Uterus (tissue), 4 donors: ENCODE measurements around the gene ARPC3. TPM values are rescaled to one million over a fixed set of nuclear protein-coding genes. Genes with fewer than 3 reads are reported as not detected.
A peak's percentile ranks its signal among the peaks of the same experiment; 100 is the strongest.

Source experiments
- DNase-seq, 2 donors: peaks; one replicate each; pipeline ENCODE4 v3.0.0-alpha.2; 2019 to 2020
- H3K27ac ChIP-seq, 2 donors: fragments of 200-600 bp; sonication (generic); 1 replicate in 1 of 2; 2 replicates in 1 of 2; pipeline ENCODE4 v1.5.1; 2016 to 2018
- H3K27me3 ChIP-seq, 2 donors: fragments of 200-600 bp; sonication (generic); one replicate each; pipeline ENCODE4 v1.5.1; 2018 to 2019; ENCODE audit warnings: control low read depth in 1 of 2
- H3K36me3 ChIP-seq, 2 donors: fragments of 200-600 bp; sonication (generic); one replicate each; pipeline ENCODE4 v1.5.1; 2019; ENCODE audit warnings: control low read depth in 1 of 2
- H3K4me1 ChIP-seq, 2 donors: fragments of 200-600 bp; sonication (generic); one replicate each; pipeline ENCODE4 v1.5.1; 2018 to 2019; ENCODE audit warnings: control low read depth in 1 of 2
- H3K4me3 ChIP-seq, 2 donors: fragments of 200-600 bp; sonication (generic); 1 replicate in 1 of 2; 2 replicates in 1 of 2; pipeline ENCODE4 v1.5.1; 2018 to 2019; ENCODE audit warnings: mild to moderate bottlenecking in 1 of 2
- H3K9me3 ChIP-seq, 2 donors: fragments of 200-600 bp; sonication (generic); one replicate each; pipeline ENCODE4 v1.5.1; 2019; ENCODE audit warnings: control low read depth in 1 of 2
- CTCF ChIP-seq, 4 experiments: fragments of 200-600 bp in 2 of 4; fragments of 450-650 bp in 2 of 4; sonication (generic) in 2 of 4; IDR thresholded peaks; one replicate each; pipeline ENCODE4 v1.5.1; 2016 to 2019; ENCODE audit warnings: antibody characterized with exemption in 4 of 4, mild to moderate bottlenecking in 2 of 4, moderate library complexity in 1 of 4
- POLR2A ChIP-seq, 2 donors: fragments of 450-650 bp; IDR thresholded peaks; one replicate each; pipeline ENCODE4 v1.6.1; 2016; ENCODE audit warnings: antibody characterized with exemption in 2 of 2, mild to moderate bottlenecking in 1 of 2, moderate library complexity in 1 of 2
- intact Hi-C: fragments of 100-400 bp; cut with DNase I; formaldehyde crosslinking; loops from one replicate; pipeline ENCODE4 v1.15.1; 2023; ENCODE audit warnings: low total_unique reads
- small RNA-seq: library from RNA; depleted of rRNA; stranded (forward); fragments of <200 nt; gene quantifications from one replicate; pipeline ENCODE3, GENCODE V24; 2016
- total RNA-seq, 4 donors: library from RNA; depleted of rRNA in 3 of 4; stranded (reverse); fragments of >200 nt in 3 of 4; gene quantifications; one replicate each; pipeline versions ENCODE4 v1.1.0 to v1.2.4, GENCODE V29; 2014 to 2023
- donor health status: DM: yes; HTN: yes; CAD: no.

ARPC3 gene
- total RNA-seq, 4 donors from 2014 or later: 106 to 132 (median 118) TPM

- H3K9me3 ChIP-seq: no peaks in the 10 kb centered on the region
- H3K4me1 ChIP-seq: no peaks in the 10 kb centered on the region
- H3K4me3 ChIP-seq: peak overlapping the region; percentile 87 to 97
- peak overlapping the region; percentile 90 to 95 for H3K27ac ChIP-seq
- DNase-seq: peak; percentile 64 to 70
- H3K27me3 ChIP-seq: no peaks in the 10 kb centered on the region
- intact Hi-C loops: no loop called here
- no peaks in the 10 kb centered on the region for H3K36me3 ChIP-seq
- no peak for TF ChIP-seq POLR2A (IDR thresholded peaks at IDR 0.05)
- TF ChIP-seq CTCF (IDR thresholded peaks at IDR 0.05): peak in 1 of 4 experiments; percentile 9
Measured at GRCh38 chr12:110403976-110404682, 46.0 kb downstream of the ARPC3 start.

GRCh38 chr12:110403146-110403975 lies 46.8 kb downstream of the ARPC3 start, which contains the start of gene ANAPC7:
TSS of gene ANAPC7 (minus strand) at chr12:110403708. CDS start at chr12:110403627, 81 bp downstream.
- intact Hi-C loops: no loop called here
- H3K36me3 ChIP-seq: no peaks in the 10 kb centered on the region
- H3K4me3 ChIP-seq: peak within 1 kb of the TSS; percentile 87 to 97
- H3K27ac ChIP-seq: peak within 1 kb of the TSS; percentile 90 to 95
- H3K4me1 ChIP-seq: no peaks in the 10 kb centered on the region
- H3K9me3 ChIP-seq: no peaks in the 10 kb centered on the region
- peak in 1 of 2 donors; percentile 43 for TF ChIP-seq POLR2A (IDR thresholded peaks at IDR 0.05)
- TF ChIP-seq CTCF (IDR thresholded peaks at IDR 0.05): peak in 1 of 4 experiments; percentile 14
- H3K27me3 ChIP-seq: no peaks in the 10 kb centered on the region
- peak; percentile 89 for DNase-seq

Small RNA genes within 50 kb of the gene (small RNA-seq; reads per million reads assigned to genes)
- not detected for gene RF00278

Other genes with a start within 250 kb of the ARPC3 start
- 100 to 1,000 TPM in 2 of 4 donors, 10 to 100 TPM in 2; 61.5 to 173 (median 97.9) TPM for gene ATP2A2, start 169.1 kb downstream of the ARPC3 start, total RNA-seq
- gene ANAPC7, start 46.6 kb downstream of the ARPC3 start, total RNA-seq: 10 to 100 TPM; 40.0 to 68.1 (median 63.5) TPM
- 10 to 100 TPM in 3 of 4 donors, 1 to 10 TPM in 1; 3.3 to 41.2 (median 16.4) TPM for gene GPN3, start 17.9 kb upstream of the ARPC3 start, total RNA-seq
- 10 to 100 TPM in 2 of 4 donors, 1 to 10 TPM in 2; 3.5 to 29.7 (median 11.2) TPM for gene FAM216A, start 18.5 kb upstream of the ARPC3 start, total RNA-seq
- gene VPS29, start 51.8 kb upstream of the ARPC3 start, total RNA-seq: 100 to 1,000 TPM in 2 of 4 donors, 10 to 100 TPM in 2; 82.5 to 195 (median 100) TPM
- 1 to 10 TPM in 2 of 4 donors, under 1 TPM in 1, not detected in 1; 0.88 to 8.4 (median 1.2) TPM for gene RAD9B, start 52.0 kb upstream of the ARPC3 start, total RNA-seq
- gene PPTC7, start 133.0 kb upstream of the ARPC3 start, total RNA-seq: 10 to 100 TPM in 3 of 4 donors, 1 to 10 TPM in 1; 3.6 to 34.1 (median 21.1) TPM
- gene TCTN1, start 163.8 kb upstream of the ARPC3 start, total RNA-seq: 10 to 100 TPM; 40.0 to 61.8 (median 49.9) TPM
- 10 to 100 TPM in 3 of 4 donors, 1 to 10 TPM in 1; 3.8 to 18.1 (median 14.0) TPM for gene HVCN1, start 238.8 kb upstream of the ARPC3 start, total RNA-seq